EL (cell line): Measurements from ENCODE around the gene SRMS.

Experiments used
- DNase-seq: peaks from one replicate; pipeline ENCODE4 v3.0.0-alpha.2; 2016

SRMS gene

GRCh38 chr20:63547725-63548480 lies at the start of gene SRMS:
Gene SRMS, minus strand, starts transcription at chr20:63547749. Its CDS starts 286 bp downstream, at chr20:63547463.
- DNase-seq: no peak

GRCh38 chr20:63596423-63596822 lies 48.9 kb upstream of the SRMS start:
- DNase-seq: no peak

- no peak for DNase-seq
Observed at GRCh38 chr20:63595416-63596127, 48.0 kb upstream of the SRMS start.

GRCh38 chr20:63594043-63594561 lies 46.6 kb upstream of the SRMS start:
- DNase-seq: peak; percentile 43

- no peak for DNase-seq
Observed at GRCh38 chr20:63592661-63593060, 45.1 kb upstream of the SRMS start.

- DNase-seq: no peak
Observed at GRCh38 chr20:63591786-63592355, 44.3 kb upstream of the SRMS start.

- no peak for DNase-seq
Observed at GRCh38 chr20:63591147-63591533, 43.6 kb upstream of the SRMS start.

GRCh38 chr20:63590218-63591146 lies 42.9 kb upstream of the SRMS start:
- DNase-seq: no peak

GRCh38 chr20:63589261-63590217 lies 42.0 kb upstream of the SRMS start:
- DNase-seq: no peak

GRCh38 chr20:63588641-63589041 lies 41.1 kb upstream of the SRMS start:
- DNase-seq: no peak

- no peak for DNase-seq
Observed at GRCh38 chr20:63587776-63588591, 40.4 kb upstream of the SRMS start.

- DNase-seq: no peak
Observed at GRCh38 chr20:63587256-63587655, 39.7 kb upstream of the SRMS start.

- DNase-seq: no peak
Observed at GRCh38 chr20:63586797-63587196, 39.2 kb upstream of the SRMS start.

- no peak for DNase-seq
Observed at GRCh38 chr20:63585616-63586565, 38.3 kb upstream of the SRMS start.

GRCh38 chr20:63582382-63583063 lies 35.0 kb upstream of the SRMS start:
- no peak for DNase-seq

- peak; percentile 37 for DNase-seq
Observed at GRCh38 chr20:63580796-63581461, 33.4 kb upstream of the SRMS start.

- DNase-seq: no peak
Observed at GRCh38 chr20:63579017-63579694, 31.6 kb upstream of the SRMS start.
